ENCODE measurements around the gene IRF8.

GRCh38 chr16:85923153-85924021 is 24.4 kb downstream of the IRF8 start:
- TF ChIP-seq EP300 (IDR thresholded peaks at IDR 0.05; ENCODE audit: low read depth in 2 of 2, low read length in 2 of 2) (no peak), EP300 (CRISPR knock-in tag; IDR thresholded peaks at IDR 0.05; ENCODE audit: borderline replicate concordance) (no peak), TEAD2 (CRISPR knock-in tag; IDR thresholded peaks at IDR 0.05) (no peak), CTCF (CRISPR knock-in tag; IDR thresholded peaks at IDR 0.05) (no peak), HHEX (CRISPR knock-in tag; IDR thresholded peaks at IDR 0.05) (no peak)
- TF ChIP-seq, protein P1, sequence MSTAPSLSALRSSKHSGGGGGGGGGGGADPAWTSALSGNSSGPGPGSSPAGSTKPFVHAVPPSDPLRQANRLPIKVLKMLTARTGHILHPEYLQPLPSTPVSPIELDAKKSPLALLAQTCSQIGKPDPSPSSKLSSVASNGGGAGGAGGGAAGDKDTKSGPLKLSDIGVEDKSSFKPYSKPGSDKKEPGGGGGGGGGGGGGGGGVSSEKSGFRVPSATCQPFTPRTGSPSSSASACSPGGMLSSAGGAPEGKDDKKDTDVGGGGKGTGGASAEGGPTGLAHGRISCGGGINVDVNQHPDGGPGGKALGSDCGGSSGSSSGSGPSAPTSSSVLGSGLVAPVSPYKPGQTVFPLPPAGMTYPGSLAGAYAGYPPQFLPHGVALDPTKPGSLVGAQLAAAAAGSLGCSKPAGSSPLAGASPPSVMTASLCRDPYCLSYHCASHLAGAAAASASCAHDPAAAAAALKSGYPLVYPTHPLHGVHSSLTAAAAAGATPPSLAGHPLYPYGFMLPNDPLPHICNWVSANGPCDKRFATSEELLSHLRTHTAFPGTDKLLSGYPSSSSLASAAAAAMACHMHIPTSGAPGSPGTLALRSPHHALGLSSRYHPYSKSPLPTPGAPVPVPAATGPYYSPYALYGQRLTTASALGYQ (CRISPR knock-in tag; IDR thresholded peaks at IDR 0.05): no peak
- TF ChIP-seq, protein P2, sequence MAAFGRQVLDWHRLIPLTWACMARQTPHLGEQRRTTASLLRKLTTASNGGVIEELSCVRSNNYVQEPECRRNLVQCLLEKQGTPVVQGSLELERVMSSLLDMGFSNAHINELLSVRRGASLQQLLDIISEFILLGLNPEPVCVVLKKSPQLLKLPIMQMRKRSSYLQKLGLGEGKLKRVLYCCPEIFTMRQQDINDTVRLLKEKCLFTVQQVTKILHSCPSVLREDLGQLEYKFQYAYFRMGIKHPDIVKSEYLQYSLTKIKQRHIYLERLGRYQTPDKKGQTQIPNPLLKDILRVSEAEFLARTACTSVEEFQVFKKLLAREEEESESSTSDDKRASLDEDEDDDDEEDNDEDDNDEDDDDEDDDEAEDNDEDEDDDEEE (CRISPR knock-in tag; IDR thresholded peaks at IDR 0.05): no peak
- TF ChIP-seq, protein P3, sequence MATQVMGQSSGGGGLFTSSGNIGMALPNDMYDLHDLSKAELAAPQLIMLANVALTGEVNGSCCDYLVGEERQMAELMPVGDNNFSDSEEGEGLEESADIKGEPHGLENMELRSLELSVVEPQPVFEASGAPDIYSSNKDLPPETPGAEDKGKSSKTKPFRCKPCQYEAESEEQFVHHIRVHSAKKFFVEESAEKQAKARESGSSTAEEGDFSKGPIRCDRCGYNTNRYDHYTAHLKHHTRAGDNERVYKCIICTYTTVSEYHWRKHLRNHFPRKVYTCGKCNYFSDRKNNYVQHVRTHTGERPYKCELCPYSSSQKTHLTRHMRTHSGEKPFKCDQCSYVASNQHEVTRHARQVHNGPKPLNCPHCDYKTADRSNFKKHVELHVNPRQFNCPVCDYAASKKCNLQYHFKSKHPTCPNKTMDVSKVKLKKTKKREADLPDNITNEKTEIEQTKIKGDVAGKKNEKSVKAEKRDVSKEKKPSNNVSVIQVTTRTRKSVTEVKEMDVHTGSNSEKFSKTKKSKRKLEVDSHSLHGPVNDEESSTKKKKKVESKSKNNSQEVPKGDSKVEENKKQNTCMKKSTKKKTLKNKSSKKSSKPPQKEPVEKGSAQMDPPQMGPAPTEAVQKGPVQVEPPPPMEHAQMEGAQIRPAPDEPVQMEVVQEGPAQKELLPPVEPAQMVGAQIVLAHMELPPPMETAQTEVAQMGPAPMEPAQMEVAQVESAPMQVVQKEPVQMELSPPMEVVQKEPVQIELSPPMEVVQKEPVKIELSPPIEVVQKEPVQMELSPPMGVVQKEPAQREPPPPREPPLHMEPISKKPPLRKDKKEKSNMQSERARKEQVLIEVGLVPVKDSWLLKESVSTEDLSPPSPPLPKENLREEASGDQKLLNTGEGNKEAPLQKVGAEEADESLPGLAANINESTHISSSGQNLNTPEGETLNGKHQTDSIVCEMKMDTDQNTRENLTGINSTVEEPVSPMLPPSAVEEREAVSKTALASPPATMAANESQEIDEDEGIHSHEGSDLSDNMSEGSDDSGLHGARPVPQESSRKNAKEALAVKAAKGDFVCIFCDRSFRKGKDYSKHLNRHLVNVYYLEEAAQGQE (IDR thresholded peaks at IDR 0.05; ENCODE audit: borderline replicate concordance in 1 of 2, low read depth in 1 of 2, low read length in 2 of 2): no peak

Data from HepG2 (cell line).